Right lobe of liver (tissue), 6 donors: ENCODE results near the gene FREM1. TPM values are rescaled to one million over a fixed set of nuclear protein-coding genes. Genes with fewer than 3 reads are reported as not detected.

Experiments
- ATAC-seq, 4 donors: fragments of 200-7000 bp; cut with Tn5 transposase; one replicate each; pipeline ENCODE4 v1.9.1; 2020; ENCODE audit warnings: mild to moderate bottlenecking in 4 of 4, moderate library complexity in 4 of 4
- DNase-seq, 3 donors: peaks; one replicate each; pipeline ENCODE4 v3.0.0-alpha.2; 2020
- H3K27ac ChIP-seq, 3 donors: fragments of 200-600 bp; one replicate each; pipeline ENCODE4 v1.8.0; 2022
- H3K27me3 ChIP-seq, 2 donors: fragments of 200-600 bp; one replicate each; pipeline ENCODE4 v1.8.0; 2022
- H3K36me3 ChIP-seq, 4 donors: fragments of 200-600 bp; sonication (generic) in 1 of 4; one replicate each; pipeline versions ENCODE4 v1.5.1 to v1.8.0; 2017 to 2022; ENCODE audit warnings: control low read depth in 1 of 4
- H3K4me1 ChIP-seq, 4 donors: fragments of 200-600 bp; sonication (generic) in 1 of 4; one replicate each; pipeline versions ENCODE4 v1.5.1 to v1.8.0; 2017 to 2022; ENCODE audit warnings: control low read depth in 1 of 4
- H3K4me3 ChIP-seq, 3 donors: fragments of 200-600 bp; one replicate each; pipeline ENCODE4 v1.8.0; 2022
- H3K9me3 ChIP-seq, 4 donors: fragments of 200-600 bp; sonication (generic) in 1 of 4; one replicate each; pipeline versions ENCODE4 v1.5.1 to v1.8.0; 2017 to 2022; ENCODE audit warnings: control low read depth in 1 of 4
- POLR2A ChIP-seq: fragments of 450-650 bp; IDR thresholded peaks from one replicate; pipeline ENCODE4 v1.6.1; 2017; ENCODE audit warnings: antibody characterized with exemption, mild to moderate bottlenecking
- WGBS: methylation state at CpG from one replicate; pipeline ENCODE4 v1.1.6; 2018; ENCODE audit warnings: low coverage, low lambda C conversion rate; ENCODE audit not compliant: insufficient coverage; ENCODE audit errors: missing lambda C conversion rate; 5-methylcytosine and 5-hydroxymethylcytosine counted together
- intact Hi-C, 2 donors: fragments of 100-400 bp; cut with DNase I; formaldehyde crosslinking; loops; one replicate each; pipeline versions ENCODE4 v1.11.2 to v1.14.1; 2022
- total RNA-seq, 6 experiments: library from RNA; depleted of rRNA in 2 of 6; stranded (reverse); fragments of >200 nt in 2 of 6; fragmentation: NEBNext Ultra II Directional in 3 of 6; extraction: Animal tissue kit (Norgen Biotek cat#: 25700) in 3 of 6; gene quantifications; one replicate each; pipeline versions ENCODE4 v1.1.0 to v1.2.4, GENCODE V29; 2016 to 2023
- TF ChIP-seq, protein P1 (sequence below), 4 donors: fragments of 200-600 bp in 3 of 4; fragments of 450-650 bp in 1 of 4; IDR thresholded peaks; one replicate each; pipeline versions ENCODE4 v1.5.1 to v1.8.0; 2016 to 2022; ENCODE audit warnings: antibody characterized with exemption in 4 of 4, mild to moderate bottlenecking in 2 of 4
- donor health status: DM: no; HTN: yes; CAD: no.
- donor health status: DM: no; HTN: no; CAD: no.
- donor health status: DM: no; HTN: no; CAD: no.
- donor health status: DM: no; HTN: yes; CAD: no.
- donor health status: DM: no; HTN: yes; CAD: no.

Gene FREM1
- total RNA-seq, 6 experiments from 2014 or later, result 0.12 to 2.6 (median 1.1) TPM

DNA sequence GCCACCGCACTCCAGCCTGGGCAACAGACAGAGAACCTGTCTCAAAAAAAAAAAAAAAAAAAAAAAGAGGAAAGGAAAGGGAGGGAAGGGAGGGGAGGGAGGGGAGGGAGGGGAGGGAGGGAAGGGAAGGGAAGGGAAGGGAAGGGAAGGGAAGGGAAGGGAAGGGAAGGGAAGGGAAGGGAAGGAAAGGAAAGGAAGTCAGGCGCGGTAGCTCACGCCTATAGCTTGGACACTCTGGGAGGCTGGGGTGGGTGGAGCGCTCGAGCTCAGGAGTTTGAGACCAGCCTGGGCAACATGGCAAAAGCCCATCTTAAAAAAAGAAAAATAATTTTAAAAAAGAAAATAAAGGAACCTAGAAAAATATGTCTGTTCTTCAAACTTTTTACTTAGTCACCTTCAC lies 131.7 kb downstream of the FREM1 start:
- DNase-seq (no peak), ATAC-seq (no peak)
- intact Hi-C loops, result no loop called here
- no peak overlapping the region for H3K4me3 ChIP-seq
- no peaks in the 10 kb centered on the region for H3K36me3 ChIP-seq
- TF ChIP-seq, protein P1, sequence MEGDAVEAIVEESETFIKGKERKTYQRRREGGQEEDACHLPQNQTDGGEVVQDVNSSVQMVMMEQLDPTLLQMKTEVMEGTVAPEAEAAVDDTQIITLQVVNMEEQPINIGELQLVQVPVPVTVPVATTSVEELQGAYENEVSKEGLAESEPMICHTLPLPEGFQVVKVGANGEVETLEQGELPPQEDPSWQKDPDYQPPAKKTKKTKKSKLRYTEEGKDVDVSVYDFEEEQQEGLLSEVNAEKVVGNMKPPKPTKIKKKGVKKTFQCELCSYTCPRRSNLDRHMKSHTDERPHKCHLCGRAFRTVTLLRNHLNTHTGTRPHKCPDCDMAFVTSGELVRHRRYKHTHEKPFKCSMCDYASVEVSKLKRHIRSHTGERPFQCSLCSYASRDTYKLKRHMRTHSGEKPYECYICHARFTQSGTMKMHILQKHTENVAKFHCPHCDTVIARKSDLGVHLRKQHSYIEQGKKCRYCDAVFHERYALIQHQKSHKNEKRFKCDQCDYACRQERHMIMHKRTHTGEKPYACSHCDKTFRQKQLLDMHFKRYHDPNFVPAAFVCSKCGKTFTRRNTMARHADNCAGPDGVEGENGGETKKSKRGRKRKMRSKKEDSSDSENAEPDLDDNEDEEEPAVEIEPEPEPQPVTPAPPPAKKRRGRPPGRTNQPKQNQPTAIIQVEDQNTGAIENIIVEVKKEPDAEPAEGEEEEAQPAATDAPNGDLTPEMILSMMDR (IDR thresholded peaks at IDR 0.05), result no peak
- no peak for TF ChIP-seq POLR2A
- no peak overlapping the region for H3K27ac ChIP-seq
- no peaks in the 10 kb centered on the region for H3K4me1 ChIP-seq
- no peaks in the 10 kb centered on the region for H3K27me3 ChIP-seq
- WGBS, result 89% methylated on average over 6 of the region's 6 CpGs
- no peaks in the 10 kb centered on the region for H3K9me3 ChIP-seq

DNA sequence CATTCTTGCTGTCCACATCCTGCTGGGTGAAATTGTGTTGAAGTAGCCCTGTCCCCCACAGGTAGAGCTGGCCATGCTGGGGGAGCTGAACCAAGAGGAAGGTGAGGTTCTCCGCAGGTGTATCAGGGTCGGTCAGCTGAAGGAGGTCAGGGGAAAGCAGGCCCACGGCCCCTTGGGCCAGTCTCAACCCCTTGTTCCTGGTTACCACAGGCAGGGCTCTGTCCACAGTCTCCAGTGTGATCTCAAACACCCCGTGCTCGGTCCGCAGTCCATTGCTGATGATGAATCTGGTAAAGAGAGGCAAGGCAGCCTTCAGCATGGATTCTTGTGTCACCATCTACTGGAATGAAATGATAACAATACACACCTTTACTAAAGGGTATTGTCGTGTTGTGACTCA lies 134.3 kb downstream of the FREM1 start:
- no peak for DNase-seq
- intact Hi-C loops, result no loop called here
- Histone ChIP-seq H3K27ac (no peak overlapping the region), H3K27me3 (no peaks in the 10 kb centered on the region), H3K4me3 (no peak overlapping the region), H3K9me3 (no peaks in the 10 kb centered on the region), H3K4me1 (no peaks in the 10 kb centered on the region), H3K36me3 (no peaks in the 10 kb centered on the region)
- 78% methylated on average over 5 of the region's 7 CpGs for WGBS
- no peak for ATAC-seq
- TF ChIP-seq, protein P1 (IDR thresholded peaks at IDR 0.05), result no peak
- no peak for TF ChIP-seq POLR2A

DNA sequence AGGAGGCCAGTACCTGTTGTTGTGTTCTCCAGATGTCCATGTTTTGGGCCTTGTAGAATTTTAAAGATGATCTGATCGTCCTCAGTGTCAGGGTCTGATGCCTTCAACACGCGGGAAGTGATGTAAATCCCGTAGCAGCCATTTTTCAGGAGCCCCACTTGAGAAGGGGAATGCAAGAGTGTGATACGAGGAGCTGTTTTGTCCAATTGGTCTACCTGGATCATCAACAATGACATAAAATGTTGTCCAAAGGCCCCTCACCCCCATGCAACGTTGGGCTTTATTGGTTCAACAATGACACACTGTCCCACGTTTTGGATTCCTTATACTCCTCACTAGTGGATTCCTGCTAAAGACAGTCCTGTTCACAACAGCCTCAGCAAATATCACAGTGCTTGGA lies 139.6 kb downstream of the FREM1 start:
- H3K36me3 ChIP-seq, result no peaks in the 10 kb centered on the region
- ATAC-seq, result no peak
- intact Hi-C loops, result no loop called here
- WGBS, result 59% methylated on average over 7 of the region's 7 CpGs
- TF ChIP-seq POLR2A, result no peak
- TF ChIP-seq, protein P1 (IDR thresholded peaks at IDR 0.05), result no peak
- H3K4me3 ChIP-seq, result no peak overlapping the region
- no peaks in the 10 kb centered on the region for H3K27me3 ChIP-seq
- no peaks in the 10 kb centered on the region for H3K4me1 ChIP-seq
- no peak for DNase-seq
- H3K9me3 ChIP-seq, result no peaks in the 10 kb centered on the region
- H3K27ac ChIP-seq, result no peak overlapping the region

DNA sequence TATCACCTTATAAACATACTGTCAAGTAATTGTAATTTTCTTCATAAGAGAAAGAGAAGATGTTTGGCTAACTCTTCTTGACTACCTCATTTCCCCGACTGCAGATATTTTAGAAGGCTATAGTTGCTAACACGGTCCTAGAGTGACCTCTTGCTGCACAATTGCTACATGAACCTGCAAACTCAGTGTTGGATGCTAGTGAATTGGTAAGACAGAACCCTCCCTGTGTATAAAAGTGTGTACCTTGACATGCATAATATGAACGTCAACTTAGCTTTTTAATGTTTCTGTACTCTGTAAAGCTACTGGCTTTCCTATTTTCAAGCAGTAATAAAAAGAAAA lies 141.0 kb downstream of the FREM1 start:
- intact Hi-C loops, result loop anchor here (5.0 to 10.0 kb wide), 2 partner anchors 154 to 302 kb away; no protein-coding TSS in a partner anchor
- no peaks in the 10 kb centered on the region for H3K4me1 ChIP-seq
- no peak for TF ChIP-seq POLR2A
- H3K36me3 ChIP-seq, result no peaks in the 10 kb centered on the region
- H3K4me3 ChIP-seq, result no peak overlapping the region
- no peaks in the 10 kb centered on the region for H3K9me3 ChIP-seq
- no peak overlapping the region for H3K27ac ChIP-seq
- peak in 3 of 4 donors; percentile 37 to 59 (median 45) for ATAC-seq
- WGBS, result 22% methylated on average over 3 of the region's 3 CpGs
- H3K27me3 ChIP-seq, result no peaks in the 10 kb centered on the region
- DNase-seq, result no peak

DNA sequence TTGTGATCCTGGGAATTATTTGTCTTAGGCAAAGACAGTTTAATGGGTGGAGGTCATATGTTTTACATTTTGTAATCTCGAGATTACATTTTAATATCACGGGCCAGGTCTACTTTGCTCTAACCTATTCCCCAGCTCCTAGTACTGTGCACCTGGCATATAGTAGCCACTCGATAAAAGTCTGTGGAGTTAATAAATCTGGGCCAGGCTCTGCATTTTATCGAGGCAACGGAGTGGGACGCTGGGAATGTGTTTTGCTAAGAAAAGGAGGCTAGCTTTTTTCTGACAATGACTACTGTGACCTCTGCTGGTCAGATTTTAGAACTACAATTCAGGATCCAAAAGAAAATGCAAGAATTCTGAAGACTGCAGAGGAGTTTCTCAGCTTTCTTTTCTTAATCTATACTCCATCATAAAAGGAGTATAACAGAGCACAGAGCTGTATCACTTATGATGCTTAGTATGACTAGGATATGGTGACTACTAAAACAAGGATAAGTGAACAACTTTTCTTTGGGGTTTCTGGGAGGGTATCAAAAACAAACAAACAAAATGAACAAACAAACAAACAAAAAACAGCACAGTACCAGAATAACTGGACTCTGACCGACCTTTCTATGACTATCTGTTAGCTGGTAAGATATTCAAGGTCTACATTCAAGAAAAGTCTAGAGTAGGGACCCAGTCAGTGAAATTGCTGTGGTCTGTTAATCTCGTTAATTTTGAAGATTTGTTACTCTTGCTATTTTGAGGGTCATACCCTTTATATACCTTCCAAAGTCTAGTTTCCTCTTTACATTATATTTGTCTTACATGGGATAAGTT lies 141.6 kb downstream of the FREM1 start:
- WGBS, result 18% methylated on average over 8 of the region's 8 CpGs
- peak; percentile 71 to 84 (median 77) for ATAC-seq

More for the DNA sequence above, 141.6 kb downstream of the FREM1 start:
- intact Hi-C loops, result loop anchor here (5.0 to 10.0 kb wide), 2 partner anchors 154 to 301 kb away; no protein-coding TSS in a partner anchor
- no peak for DNase-seq
- Histone ChIP-seq H3K4me3 (no peak overlapping the region), H3K27me3 (no peaks in the 10 kb centered on the region), H3K36me3 (no peaks in the 10 kb centered on the region), H3K4me1 (no peaks in the 10 kb centered on the region), H3K9me3 (no peaks in the 10 kb centered on the region), H3K27ac (no peak overlapping the region)
- no peak for TF ChIP-seq POLR2A
- TF ChIP-seq, protein P1 (IDR thresholded peaks at IDR 0.05), result peak; percentile 72 to 78 (median 74)
